Suprapubic skin (tissue), 4 donors: ENCODE measurements around the gene KIRREL3. TPM values are rescaled to one million over a fixed set of nuclear protein-coding genes. Genes with fewer than 3 reads are reported as not detected.

Experiments
- DNase-seq, 2 donors: peaks; one replicate each; pipeline ENCODE4 v3.0.0-alpha.2; 2019; ENCODE audit warnings: low spot score in 2 of 2
- H3K27ac ChIP-seq: fragments of 200-600 bp; sonication (generic); one replicate; pipeline ENCODE4 v1.5.1; 2019
- H3K27me3 ChIP-seq: fragments of 200-600 bp; sonication (generic); one replicate; pipeline ENCODE4 v1.5.1; 2019
- H3K36me3 ChIP-seq: fragments of 200-600 bp; sonication (generic); one replicate; pipeline ENCODE4 v1.5.1; 2019
- H3K4me1 ChIP-seq: fragments of 200-600 bp; sonication (generic); one replicate; pipeline ENCODE4 v1.5.1; 2019
- H3K4me3 ChIP-seq: fragments of 200-600 bp; sonication (generic); one replicate; pipeline ENCODE4 v1.5.1; 2019; ENCODE audit warnings: mild to moderate bottlenecking
- H3K9me3 ChIP-seq: fragments of 200-600 bp; sonication (generic); one replicate; pipeline ENCODE4 v1.5.1; 2019
- EP300 ChIP-seq: sonication (generic); formaldehyde crosslinking; IDR thresholded peaks from one replicate; pipeline ENCODE4 v1.6.1; 2017; ENCODE audit warnings: antibody characterized with exemption
- POLR2A ChIP-seq, 2 donors: fragments of 450-650 bp; IDR thresholded peaks; one replicate each; pipeline ENCODE4 v1.6.1; 2017; ENCODE audit warnings: antibody characterized with exemption in 2 of 2, mild to moderate bottlenecking in 2 of 2, moderate library complexity in 2 of 2
- POLR2AphosphoS5 ChIP-seq, 3 donors: sonication (generic); formaldehyde crosslinking; IDR thresholded peaks; one replicate each; pipeline ENCODE4 v1.6.1; 2017; ENCODE audit warnings: antibody characterized with exemption in 3 of 3
- WGBS: methylation state at CpG from one replicate; pipeline ENCODE4 v1.1.5; 2018; 5-methylcytosine and 5-hydroxymethylcytosine counted together
- total RNA-seq, 4 donors: library from RNA; depleted of rRNA; stranded (reverse); fragments of >200 nt; gene quantifications; one replicate each; pipeline ENCODE4 v1.1.0, GENCODE V29; 2016
- TF ChIP-seq, protein P1 (sequence below), 2 donors: fragments of 200-600 bp in 1 of 2; fragments of 450-650 bp in 1 of 2; sonication (generic) in 1 of 2; IDR thresholded peaks; one replicate each; pipeline ENCODE4 v1.5.1; 2016 to 2019; ENCODE audit warnings: antibody characterized with exemption in 2 of 2, mild to moderate bottlenecking in 1 of 2, moderate library complexity in 1 of 2

KIRREL3 gene
- total RNA-seq, 4 donors from 2014 or later: 0.17 TPM; not detected in 3

DNA sequence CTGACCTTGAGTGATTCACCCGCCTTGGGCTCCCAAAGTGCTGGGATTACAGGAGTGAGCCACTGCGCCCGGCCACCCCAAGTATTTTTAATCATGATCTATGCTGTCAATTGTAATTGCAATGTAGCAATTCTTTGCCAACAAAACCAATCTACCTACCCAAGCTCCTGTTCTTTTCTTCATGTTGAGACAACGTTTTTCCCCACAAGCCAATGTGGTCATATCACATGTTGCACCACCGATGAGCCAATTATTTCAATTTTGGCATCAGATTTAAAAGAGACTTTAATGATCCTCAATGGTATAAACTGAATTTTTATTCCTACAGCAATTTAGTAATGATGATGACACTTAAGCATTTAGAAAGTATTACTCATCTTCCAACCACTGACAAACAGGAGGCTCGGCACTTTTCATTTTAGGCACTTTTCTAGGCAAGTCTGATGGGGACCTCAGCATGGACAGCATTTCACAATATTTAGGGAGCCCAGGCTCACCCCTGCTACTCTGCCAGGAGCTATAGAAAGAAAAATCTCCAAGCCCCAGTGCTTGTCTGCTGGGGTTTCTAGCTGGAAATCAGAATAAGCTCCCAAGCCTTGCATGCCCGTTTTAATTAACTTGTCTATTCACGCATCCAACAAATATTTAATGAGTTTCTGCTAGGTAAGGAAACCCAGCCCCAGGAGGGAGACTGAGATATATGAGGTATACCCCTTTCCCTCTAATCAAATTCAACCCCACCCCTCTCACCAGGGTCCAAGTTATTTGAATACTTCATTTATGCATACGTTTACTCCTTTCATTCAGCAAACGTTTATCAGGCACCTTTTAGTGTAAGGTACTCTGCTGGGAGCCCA is 353.6 kb downstream of the KIRREL3 start:
- Histone ChIP-seq H3K27ac (peak overlapping the region; percentile 47), H3K27me3 (no peaks in the 10 kb centered on the region)
- TF ChIP-seq POLR2A (IDR thresholded peaks at IDR 0.05): no peak
- TF ChIP-seq, protein P1, sequence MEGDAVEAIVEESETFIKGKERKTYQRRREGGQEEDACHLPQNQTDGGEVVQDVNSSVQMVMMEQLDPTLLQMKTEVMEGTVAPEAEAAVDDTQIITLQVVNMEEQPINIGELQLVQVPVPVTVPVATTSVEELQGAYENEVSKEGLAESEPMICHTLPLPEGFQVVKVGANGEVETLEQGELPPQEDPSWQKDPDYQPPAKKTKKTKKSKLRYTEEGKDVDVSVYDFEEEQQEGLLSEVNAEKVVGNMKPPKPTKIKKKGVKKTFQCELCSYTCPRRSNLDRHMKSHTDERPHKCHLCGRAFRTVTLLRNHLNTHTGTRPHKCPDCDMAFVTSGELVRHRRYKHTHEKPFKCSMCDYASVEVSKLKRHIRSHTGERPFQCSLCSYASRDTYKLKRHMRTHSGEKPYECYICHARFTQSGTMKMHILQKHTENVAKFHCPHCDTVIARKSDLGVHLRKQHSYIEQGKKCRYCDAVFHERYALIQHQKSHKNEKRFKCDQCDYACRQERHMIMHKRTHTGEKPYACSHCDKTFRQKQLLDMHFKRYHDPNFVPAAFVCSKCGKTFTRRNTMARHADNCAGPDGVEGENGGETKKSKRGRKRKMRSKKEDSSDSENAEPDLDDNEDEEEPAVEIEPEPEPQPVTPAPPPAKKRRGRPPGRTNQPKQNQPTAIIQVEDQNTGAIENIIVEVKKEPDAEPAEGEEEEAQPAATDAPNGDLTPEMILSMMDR (IDR thresholded peaks at IDR 0.05): no peak
- no peak for TF ChIP-seq POLR2AphosphoS5 (IDR thresholded peaks at IDR 0.05)
- TF ChIP-seq EP300: no peak

DNA sequence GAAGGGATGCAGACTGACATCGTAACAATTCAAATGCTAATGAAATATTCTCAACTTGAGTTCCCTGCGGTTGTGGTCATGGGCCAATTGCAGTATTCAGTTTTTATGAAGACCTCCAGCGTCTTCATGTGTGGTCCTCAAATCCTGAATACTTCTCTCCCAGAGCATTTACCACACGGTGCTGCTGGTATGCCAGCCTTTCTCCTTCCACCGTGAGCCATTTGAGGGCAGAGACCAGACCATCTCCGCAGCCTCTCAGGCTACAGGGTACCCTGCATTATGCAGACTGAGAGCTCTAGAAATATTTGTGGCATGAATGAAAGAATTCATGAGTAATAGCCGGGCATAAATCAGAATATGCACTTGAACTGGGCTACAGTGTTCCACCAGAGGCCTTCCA is 355.4 kb downstream of the KIRREL3 start:
- H3K27ac ChIP-seq: no peak overlapping the region
- H3K9me3 ChIP-seq: no peaks in the 10 kb centered on the region
- DNase-seq: no peak
- H3K4me3 ChIP-seq: no peak overlapping the region
- H3K36me3 ChIP-seq: no peaks in the 10 kb centered on the region
- peaks cover 6% of the 10 kb centered on the region for H3K27me3 ChIP-seq
- WGBS: 81% methylated on average over 7 of the region's 7 CpGs
- H3K4me1 ChIP-seq: peaks cover 6% of the 10 kb centered on the region
- TF ChIP-seq POLR2A (IDR thresholded peaks at IDR 0.05) (no peak), EP300 (no peak), POLR2AphosphoS5 (IDR thresholded peaks at IDR 0.05) (no peak)
- TF ChIP-seq, protein P1 (IDR thresholded peaks at IDR 0.05): no peak

More for the DNA sequence above, 353.6 kb downstream of the KIRREL3 start:
- H3K4me3 ChIP-seq: no peak overlapping the region
- H3K9me3 ChIP-seq: no peaks in the 10 kb centered on the region
- DNase-seq: no peak
- H3K4me1 ChIP-seq: peaks cover 6% of the 10 kb centered on the region
- H3K36me3 ChIP-seq: no peaks in the 10 kb centered on the region
- WGBS: 48% methylated on average over 10 of the region's 10 CpGs

DNA sequence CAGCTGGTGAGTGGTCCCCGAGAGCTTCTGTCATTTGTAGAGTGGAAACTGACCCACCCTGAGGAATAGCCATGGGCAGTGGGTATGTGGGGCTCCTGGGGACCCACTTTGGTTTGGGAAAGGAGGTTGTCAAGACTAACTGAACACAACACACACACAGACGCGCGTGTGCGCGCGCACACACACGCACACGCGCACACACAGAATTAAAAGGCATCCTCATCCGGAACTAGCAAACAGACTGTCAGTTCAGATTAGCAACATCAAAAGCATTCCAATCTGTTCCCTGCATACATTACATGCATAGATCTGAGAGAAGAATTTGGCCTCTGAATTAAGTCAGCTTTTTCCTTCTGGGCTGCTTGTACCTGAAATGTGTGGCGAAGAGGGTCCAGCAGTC is 360.4 kb downstream of the KIRREL3 start:
- Histone ChIP-seq H3K27me3 (peaks cover 8% of the 10 kb centered on the region), H3K4me3 (no peak overlapping the region), H3K36me3 (no peaks in the 10 kb centered on the region), H3K9me3 (no peaks in the 10 kb centered on the region), H3K4me1 (no peaks in the 10 kb centered on the region), H3K27ac (no peak overlapping the region)
- TF ChIP-seq EP300: no peak
- DNase-seq: no peak
- 61% methylated on average over 12 of the region's 12 CpGs for WGBS

DNA sequence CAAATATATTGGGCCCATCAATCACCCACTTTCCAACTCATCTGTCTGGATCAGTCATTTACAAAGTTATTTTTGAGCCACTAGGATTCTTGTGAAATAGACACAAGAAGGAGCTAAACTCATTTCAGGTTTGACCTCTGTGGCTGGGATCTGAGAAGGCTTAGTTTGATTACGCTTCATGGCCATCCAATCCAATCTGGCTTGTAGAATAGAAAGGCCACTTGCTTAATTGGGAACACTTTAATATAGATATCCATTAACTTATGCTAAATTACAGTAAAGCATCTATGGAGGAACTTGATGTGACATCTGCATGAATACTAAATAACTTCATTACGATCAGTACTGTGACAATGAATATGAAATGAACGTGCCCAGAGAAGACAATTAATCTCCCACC is 360.9 kb downstream of the KIRREL3 start:
- peaks cover 13% of the 10 kb centered on the region for H3K27me3 ChIP-seq
- H3K4me1 ChIP-seq: no peaks in the 10 kb centered on the region
- H3K27ac ChIP-seq: no peak overlapping the region
- TF ChIP-seq POLR2AphosphoS5 (IDR thresholded peaks at IDR 0.05): no peak
- TF ChIP-seq EP300: no peak
- TF ChIP-seq, protein P1 (IDR thresholded peaks at IDR 0.05): no peak
- no peak for TF ChIP-seq POLR2A (IDR thresholded peaks at IDR 0.05)
- H3K4me3 ChIP-seq: no peak overlapping the region
- H3K36me3 ChIP-seq: no peaks in the 10 kb centered on the region
- WGBS: 94% methylated on average over 3 of the region's 3 CpGs
- no peak for DNase-seq
- no peaks in the 10 kb centered on the region for H3K9me3 ChIP-seq

DNA sequence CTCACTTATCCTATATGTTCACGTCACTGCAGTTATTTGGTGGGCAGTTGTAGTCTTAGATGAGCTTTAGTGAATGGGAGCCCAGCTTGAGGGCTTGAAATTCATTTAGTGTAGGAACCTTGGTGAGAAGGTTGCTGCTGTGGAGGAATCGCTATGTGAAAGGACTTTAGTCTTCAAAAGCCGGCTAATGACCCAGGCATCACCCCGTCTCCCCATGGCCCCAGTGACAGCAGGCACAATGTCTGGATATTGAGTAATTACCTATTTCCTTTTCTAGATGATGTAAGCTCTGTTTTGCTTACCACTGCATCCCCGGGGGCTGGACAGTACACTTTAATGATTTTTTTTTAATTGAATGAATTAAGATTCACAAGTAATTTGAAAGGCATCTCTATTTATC is 361.9 kb downstream of the KIRREL3 start:
- DNase-seq: no peak
- no peaks in the 10 kb centered on the region for H3K36me3 ChIP-seq
- H3K9me3 ChIP-seq: no peaks in the 10 kb centered on the region
- no peak overlapping the region for H3K4me3 ChIP-seq
- H3K27ac ChIP-seq: no peak overlapping the region
- H3K4me1 ChIP-seq: no peaks in the 10 kb centered on the region
- WGBS: 78% methylated on average over 5 of the region's 5 CpGs
- H3K27me3 ChIP-seq: peaks cover 22% of the 10 kb centered on the region
- TF ChIP-seq POLR2A (IDR thresholded peaks at IDR 0.05) (no peak), POLR2AphosphoS5 (IDR thresholded peaks at IDR 0.05) (no peak), EP300 (no peak)
- TF ChIP-seq, protein P1 (IDR thresholded peaks at IDR 0.05): no peak
